NCI-H446 treated with DMSO at 0.1 percent for 48 hours (cell line): ENCODE results near the gene DGKG.
A peak's percentile ranks its signal among the peaks of the same experiment; 100 is the strongest.

Experiments
- DNase-seq: peaks from one replicate; lab custom pipeline; 2025; lab: John Stamatoyannopoulos, UW

The DGKG gene

GRCh38 chr3:186318135-186318534, 43.9 kb downstream of the DGKG start:
- DNase-seq, result no peak

- DNase-seq, result no peak
These were observed 44.6 kb downstream of the DGKG start for GRCh38 chr3:186317478-186317877.

DNA sequence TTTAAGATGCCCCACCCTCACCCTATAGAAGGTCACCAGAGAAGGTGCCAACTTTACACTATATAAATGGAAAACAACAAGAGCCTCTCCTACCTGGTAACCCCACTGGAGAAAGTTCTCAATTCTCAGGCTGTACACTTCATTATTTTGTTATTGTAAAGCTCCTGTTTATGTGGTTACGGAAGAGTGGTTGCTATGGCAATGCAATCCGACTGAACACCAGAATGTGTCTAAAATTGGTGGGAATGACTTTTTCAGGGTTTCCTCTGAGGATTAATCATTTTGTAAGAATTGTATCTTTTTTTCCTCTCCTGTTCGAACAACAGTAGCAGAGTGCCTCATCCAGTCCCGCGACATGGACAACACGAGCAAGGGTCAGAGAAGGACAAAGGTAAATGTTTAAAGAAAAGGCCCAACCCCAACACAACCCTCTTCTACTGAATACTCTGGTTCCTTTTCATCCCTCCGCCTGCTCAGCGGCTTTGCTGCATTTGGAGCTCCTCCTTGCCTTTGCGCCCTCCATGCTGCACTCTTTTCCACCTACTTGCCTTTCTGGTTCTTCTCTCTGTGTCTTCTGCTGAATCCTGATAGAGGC, 45.3 kb downstream of the DGKG start:
- no peak for DNase-seq

- no peak for DNase-seq
These were observed 46.3 kb downstream of the DGKG start for GRCh38 chr3:186315581-186316354.

GRCh38 chr3:186314896-186315295, 47.1 kb downstream of the DGKG start:
- no peak for DNase-seq

GRCh38 chr3:186311441-186311840, 50.6 kb downstream of the DGKG start:
- DNase-seq, result no peak

DNA sequence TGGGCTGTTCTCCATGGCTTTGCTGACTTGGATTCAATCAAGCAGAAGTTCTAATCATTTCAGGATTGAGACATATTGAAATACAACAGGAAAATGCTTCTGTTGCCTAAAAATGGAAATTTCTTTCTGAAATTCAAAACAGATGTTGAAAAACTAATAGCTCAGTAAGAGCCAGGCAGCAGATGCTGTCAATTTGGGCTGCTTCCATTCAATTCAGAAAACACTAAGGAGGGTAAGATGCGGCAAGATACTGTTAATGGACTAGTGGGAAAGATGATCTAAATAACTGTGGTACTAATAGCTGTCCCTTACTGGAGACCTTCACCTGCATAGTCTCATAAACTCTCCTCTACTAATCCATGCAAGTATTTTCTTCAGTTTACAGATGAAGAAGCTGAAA, 53.5 kb downstream of the DGKG start:
- peak; percentile 80 for DNase-seq

DNA sequence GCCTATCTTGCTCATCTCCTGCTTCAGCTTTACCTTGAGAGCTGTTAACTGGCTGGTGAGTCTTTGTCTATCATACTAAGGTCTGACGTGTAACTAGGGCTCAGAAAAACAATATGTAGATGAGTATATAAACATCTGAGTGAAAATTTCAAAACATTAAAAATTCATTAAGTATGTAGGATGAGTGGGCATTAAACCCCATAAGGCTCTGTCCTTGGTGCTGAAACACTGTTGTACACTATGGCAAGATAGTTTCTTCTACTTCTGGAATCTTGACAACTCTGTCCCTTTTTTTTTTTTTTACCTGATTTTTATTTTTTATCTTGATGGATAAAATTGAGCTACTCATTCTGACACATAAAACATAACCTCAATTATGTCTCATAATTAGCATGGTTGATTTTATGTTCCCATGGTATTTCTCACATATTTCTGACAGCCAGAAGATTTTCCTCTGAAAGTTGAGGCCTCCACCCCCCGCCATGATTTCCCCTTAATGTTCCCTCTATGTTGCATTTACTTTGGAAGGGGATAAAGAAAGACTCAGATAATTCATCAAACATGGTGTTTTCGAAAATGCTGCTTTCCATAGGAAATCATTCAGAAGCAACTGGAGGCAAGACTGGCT, 54.3 kb downstream of the DGKG start:
- DNase-seq, result no peak

DNA sequence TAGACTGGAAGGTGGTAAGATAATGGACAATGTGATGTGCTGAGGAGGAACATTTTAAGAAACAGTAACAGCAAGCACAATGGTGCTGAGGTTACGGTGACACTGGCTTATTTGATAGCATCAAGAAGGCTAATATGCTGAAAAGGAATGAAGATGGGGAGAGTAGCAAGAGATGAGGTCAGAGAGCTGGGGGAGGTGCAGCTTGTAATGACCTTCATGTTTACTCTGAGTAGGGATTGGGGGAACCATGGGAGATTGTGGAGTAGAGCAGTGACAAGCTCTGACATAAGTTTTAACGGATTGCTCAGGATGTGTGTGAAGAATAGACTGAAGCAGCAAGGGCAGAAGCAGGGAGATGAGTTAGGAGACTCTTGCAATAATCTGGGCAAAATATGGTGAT, 56.7 kb downstream of the DGKG start:
- no peak for DNase-seq

GRCh38 chr3:186303965-186304364, 58.1 kb downstream of the DGKG start:
- DNase-seq, result no peak

GRCh38 chr3:186299327-186299726, 62.7 kb downstream of the DGKG start:
- no peak for DNase-seq

DNA sequence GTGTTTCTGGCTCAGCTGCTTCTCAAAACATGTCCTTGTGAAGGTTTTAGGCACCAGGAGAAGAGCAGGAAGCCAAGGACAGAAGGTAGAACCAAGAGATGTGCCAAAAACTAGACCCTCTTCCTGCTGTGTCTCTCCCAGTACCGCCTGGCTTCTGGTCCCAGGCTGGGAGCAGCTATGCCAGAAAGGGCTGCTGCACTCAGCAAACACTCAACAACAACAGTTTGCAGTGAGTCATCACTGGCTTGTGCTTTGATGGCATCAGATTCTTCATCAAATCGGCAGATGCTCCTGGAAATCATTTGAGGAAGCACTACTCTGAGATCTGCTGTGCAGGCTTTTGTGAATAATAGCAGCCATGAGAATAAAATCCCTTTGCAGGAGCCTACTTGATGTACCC, 63.2 kb downstream of the DGKG start:
- peak; percentile 99 for DNase-seq

- no peak for DNase-seq
These were observed 71.2 kb downstream of the DGKG start for GRCh38 chr3:186290796-186291195.

DNA sequence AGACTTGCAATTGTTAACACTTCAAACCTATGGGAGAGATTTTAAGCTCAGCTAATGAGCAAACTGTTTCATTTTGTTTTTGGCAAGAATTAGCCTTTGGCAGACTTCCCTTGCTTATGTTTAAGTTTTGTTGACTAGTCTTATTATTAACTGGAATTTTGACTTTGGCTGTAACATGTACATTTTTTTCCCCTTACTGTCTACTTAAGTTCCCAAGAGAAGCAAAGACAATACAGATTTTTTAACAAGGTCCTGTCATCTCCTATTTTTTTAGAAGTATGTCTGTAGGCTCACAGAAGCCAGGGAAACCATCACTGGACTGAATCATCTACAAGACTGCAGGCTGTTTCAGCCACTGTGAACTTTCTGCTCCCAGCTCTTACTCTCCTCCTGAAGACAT, 74.3 kb downstream of the DGKG start:
- peak; percentile 88 for DNase-seq

DNA sequence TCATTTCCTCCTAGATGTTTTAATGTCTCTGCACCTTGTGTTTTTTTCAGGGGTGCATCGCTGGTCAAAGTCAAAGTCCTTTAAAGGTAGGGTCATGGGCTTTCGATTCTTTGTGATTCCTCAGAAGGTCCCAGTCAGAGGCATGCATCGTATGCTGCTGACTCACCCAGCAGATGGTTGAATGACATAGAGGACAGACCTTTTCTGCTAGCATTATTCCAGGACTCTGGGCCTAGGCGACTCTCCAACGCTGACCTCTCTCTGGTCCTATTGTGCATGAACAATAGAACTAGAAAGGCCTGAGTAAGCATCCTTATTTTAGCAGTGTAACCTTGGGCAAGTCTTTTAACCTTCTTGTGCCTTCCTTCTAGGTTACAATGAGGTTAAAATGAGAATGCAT, 75.9 kb downstream of the DGKG start:
- DNase-seq, result no peak

GRCh38 chr3:186284661-186285060, 77.4 kb downstream of the DGKG start:
- DNase-seq, result no peak

- DNase-seq, result no peak
These were observed 77.7 kb downstream of the DGKG start for GRCh38 chr3:186284349-186284652.

GRCh38 chr3:186283651-186284348, 78.2 kb downstream of the DGKG start:
- no peak for DNase-seq

DNA sequence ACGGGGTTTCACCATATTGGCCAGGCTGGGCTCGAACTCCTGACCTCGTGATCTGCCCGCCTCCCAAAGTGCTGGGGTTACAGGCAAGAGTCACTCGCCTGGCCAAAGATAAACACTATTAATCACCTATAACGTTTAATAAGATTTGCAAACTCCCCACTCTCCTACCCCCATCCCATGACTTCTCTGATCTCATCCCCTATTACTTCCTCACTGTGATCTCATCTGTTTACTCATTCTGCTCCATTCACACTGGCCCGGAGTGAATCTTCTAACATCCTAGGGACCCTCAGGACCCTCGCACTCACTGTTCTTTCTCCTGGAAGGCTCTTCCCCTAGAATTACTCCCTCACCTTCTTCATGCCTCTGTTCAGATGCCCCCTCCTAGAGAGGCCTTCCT, 78.9 kb downstream of the DGKG start:
- DNase-seq, result no peak

DNA sequence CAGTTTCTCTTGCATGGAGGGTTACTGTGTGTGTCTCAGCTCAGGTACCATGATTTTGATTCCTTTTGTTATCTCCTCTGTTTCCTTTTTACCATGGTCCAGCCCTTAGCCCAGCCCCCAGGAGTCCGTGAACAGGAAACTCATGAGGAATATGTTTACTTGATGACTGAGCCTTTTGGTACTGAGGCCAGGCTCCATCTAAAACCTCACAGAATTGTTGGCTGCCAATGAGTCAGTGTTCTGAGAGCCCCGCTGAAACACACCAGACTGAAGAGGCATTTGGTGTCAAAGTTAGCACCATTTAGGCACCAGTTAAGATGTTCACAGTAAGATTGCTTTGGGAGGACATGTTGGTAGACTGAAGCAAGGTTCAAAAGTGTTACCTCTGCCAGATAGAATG, 80.9 kb downstream of the DGKG start:
- DNase-seq, result no peak

DNA sequence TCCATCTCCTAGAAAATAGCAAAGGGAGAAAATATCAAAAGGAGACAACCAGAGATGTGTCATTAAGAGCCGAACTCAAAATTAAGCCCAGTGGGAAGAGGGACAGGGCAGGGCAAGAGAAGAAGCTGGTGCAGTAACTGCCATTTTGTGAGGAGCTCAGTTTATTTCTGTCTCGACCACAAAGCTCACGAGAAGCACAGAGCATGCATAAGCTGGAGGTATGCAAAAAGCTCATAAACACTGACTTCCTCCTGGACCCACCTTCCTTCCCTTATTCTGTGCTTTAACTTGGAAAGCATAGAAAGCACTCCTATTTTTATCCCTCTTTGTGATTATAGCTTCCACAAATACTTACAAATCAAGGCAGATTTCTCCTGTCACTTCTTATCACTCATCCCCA, 81.3 kb downstream of the DGKG start:
- no peak for DNase-seq

DNA sequence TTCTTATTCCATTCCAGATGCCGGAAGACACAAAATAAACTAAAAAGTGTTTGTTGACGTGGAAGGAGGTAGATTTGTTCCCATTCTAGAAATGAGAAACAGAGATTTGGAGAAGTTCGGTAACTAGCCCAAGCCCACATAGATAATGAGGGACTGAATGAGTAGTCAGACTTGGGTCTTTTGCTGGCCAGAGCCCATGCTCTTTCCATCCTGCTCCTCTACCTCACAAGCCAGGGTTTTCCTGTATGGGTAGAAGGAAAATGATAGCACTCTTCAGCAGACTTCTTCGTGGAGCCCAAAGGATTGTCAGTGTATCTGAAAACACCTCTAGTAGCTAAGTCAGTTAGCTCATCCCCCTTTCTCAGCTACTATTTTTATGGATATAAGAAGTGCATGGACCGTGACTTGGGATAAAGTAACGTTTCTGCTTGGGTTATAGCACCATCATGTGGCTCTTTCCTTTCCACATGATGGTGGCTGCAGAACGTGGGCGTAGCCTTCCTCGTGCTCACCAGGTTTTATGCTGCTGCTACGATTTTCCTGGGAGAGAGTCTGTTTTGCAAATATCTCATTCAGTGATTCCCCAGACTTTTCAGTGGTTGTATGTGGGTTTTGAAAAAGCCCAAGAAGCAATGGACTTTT, 84.6 kb downstream of the DGKG start:
- DNase-seq, result no peak

DNA sequence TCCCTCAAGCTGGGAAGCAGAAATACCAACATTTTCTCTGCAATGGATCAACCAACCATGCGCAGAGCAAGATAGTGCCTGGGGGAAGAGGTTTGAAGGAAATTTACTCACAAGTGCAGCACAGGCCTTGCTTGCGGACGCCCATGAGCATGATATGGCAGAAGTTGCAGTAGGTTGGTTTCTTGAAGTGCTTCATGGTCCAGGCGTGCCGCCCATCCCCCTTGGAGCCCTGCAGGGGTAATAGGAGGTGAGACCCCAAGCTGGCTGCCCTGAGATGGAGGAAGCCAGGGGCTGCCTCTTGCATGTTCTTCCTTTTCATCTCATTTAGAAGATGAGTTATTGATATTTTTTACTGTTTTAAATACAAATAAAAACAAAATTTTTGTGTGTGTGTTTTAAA, 86.6 kb downstream of the DGKG start:
- no peak for DNase-seq
